HG03457 (cell line): ENCODE data around the gene SFXN5.

Experiments
- ATAC-seq: cut with Tn5 transposase; IDR thresholded peaks from one replicate; pipeline ENCODE4 v1.9.1; 2021; ENCODE audit warnings: moderate number of reproducible peaks; ENCODE audit not compliant: unreplicated experiment

Gene SFXN5

GRCh38 chr2:72981536-72981935 lies 90.0 kb downstream of the SFXN5 start:
- no peak for ATAC-seq

- ATAC-seq: no peak
These were observed 90.8 kb downstream of the SFXN5 start for GRCh38 chr2:72980535-72981217.

- ATAC-seq: no peak
These were observed 91.6 kb downstream of the SFXN5 start for GRCh38 chr2:72979896-72980295.

- no peak for ATAC-seq
These were observed 96.5 kb downstream of the SFXN5 start for GRCh38 chr2:72975017-72975416.

- no peak for ATAC-seq
These were observed 97.1 kb downstream of the SFXN5 start for GRCh38 chr2:72974436-72974754.

GRCh38 chr2:72973566-72974435 lies 97.7 kb downstream of the SFXN5 start:
- no peak for ATAC-seq

- ATAC-seq: no peak
These were observed 98.4 kb downstream of the SFXN5 start for GRCh38 chr2:72973137-72973535.

- no peak for ATAC-seq
These were observed 99.0 kb downstream of the SFXN5 start for GRCh38 chr2:72972352-72973136.

GRCh38 chr2:72971036-72971435 lies 100.5 kb downstream of the SFXN5 start:
- ATAC-seq: no peak

GRCh38 chr2:72969706-72970105 lies 101.8 kb downstream of the SFXN5 start:
- no peak for ATAC-seq

GRCh38 chr2:72968286-72968685 lies 103.2 kb downstream of the SFXN5 start:
- ATAC-seq: no peak

GRCh38 chr2:72965770-72966450 lies 105.6 kb downstream of the SFXN5 start:
- no peak for ATAC-seq

- no peak for ATAC-seq
These were observed 106.5 kb downstream of the SFXN5 start for GRCh38 chr2:72965016-72965415.

- ATAC-seq: no peak
These were observed 107.4 kb downstream of the SFXN5 start for GRCh38 chr2:72964146-72964525.

GRCh38 chr2:72963423-72964145 lies 107.9 kb downstream of the SFXN5 start:
- ATAC-seq: no peak

- no peak for ATAC-seq
These were observed 108.6 kb downstream of the SFXN5 start for GRCh38 chr2:72962911-72963310.

- ATAC-seq: no peak
These were observed 109.6 kb downstream of the SFXN5 start for GRCh38 chr2:72961853-72962468.

- no peak for ATAC-seq
These were observed 110.3 kb downstream of the SFXN5 start for GRCh38 chr2:72961036-72961720.
